H1 (cell line): ENCODE measurements around the gene CCNB1. TPM values are rescaled to one million over a fixed set of nuclear protein-coding genes. Genes with fewer than 3 reads are reported as not detected.

Experiments
- CTCF ChIA-PET: fragments of 300-600 bp; sonication (Branson Sonifier 250); formaldehyde crosslinking; loops from one replicate; lab custom pipeline; 2021; ENCODE audit not compliant: partially characterized antibody; lab: Charles Lee
- POLR2A ChIA-PET: fragments of 300-600 bp; sonication (Branson Sonifier 250); formaldehyde crosslinking; loops from one replicate; lab custom pipeline; 2021; ENCODE audit warnings: inconsistent platforms; ENCODE audit not compliant: partially characterized antibody; lab: Charles Lee
- DNase-seq, 2 experiments: peaks; one replicate each; pipeline versions ENCODE4 v3.0.0 to v3.0.0-alpha.2; 2010 to 2022; ENCODE audit warnings: low spot score in 2 of 2, low read depth in 1 of 2, mixed read lengths in 1 of 2
- FAIRE-seq: peaks from 2 replicates; lab custom pipeline; 2011; peaks lifted over from hg19 to GRCh38; lab: Jason Lieb, UNC
- H2AFZ ChIP-seq: 2 replicates; pipeline ENCODE4 v1.8.1; 2012; ENCODE audit warnings: low read length, inconsistent platforms
- H2AK5ac ChIP-seq: 2 replicates; pipeline ENCODE4 v1.6.1; 2013; ENCODE audit warnings: low read depth, low read length
- H2BK120ac ChIP-seq: replicated peaks from 2 replicates; pipeline ENCODE3; 2013; ENCODE audit warnings: low read depth, low read length, inconsistent platforms
- H2BK12ac ChIP-seq: 2 replicates; pipeline ENCODE4 v1.6.1; 2013; ENCODE audit warnings: low read depth, low read length
- H2BK15ac ChIP-seq: 2 replicates; pipeline ENCODE4 v1.6.1; 2013; ENCODE audit warnings: low read length
- H2BK20ac ChIP-seq: 2 replicates; pipeline ENCODE4 v1.6.1; 2013; ENCODE audit warnings: low read length
- H2BK5ac ChIP-seq: 2 replicates; pipeline ENCODE4 v1.6.1; 2013; ENCODE audit warnings: low read depth, low read length
- H3K14ac ChIP-seq: 2 replicates; pipeline ENCODE4 v1.6.1; 2013; ENCODE audit warnings: inconsistent platforms; ENCODE audit not compliant: insufficient read length
- H3K18ac ChIP-seq: 2 replicates; pipeline ENCODE4 v1.6.1; 2013; ENCODE audit warnings: low read length; ENCODE audit errors: extremely low read depth
- H3K23ac ChIP-seq: 2 replicates; pipeline ENCODE4 v1.6.1; 2013; ENCODE audit warnings: inconsistent platforms; ENCODE audit not compliant: insufficient read length
- H3K23me2 ChIP-seq: 2 replicates; pipeline ENCODE4 v1.6.1; 2013; ENCODE audit warnings: low read depth, low read length
- H3K27ac ChIP-seq: 2 replicates; pipeline ENCODE4 v1.6.1; 2011; ENCODE audit warnings: low read depth, low read length, inconsistent platforms
- H3K27me3 ChIP-seq, 4 experiments: replicated peaks in 1 of 4; 1 replicate in 1 of 4; 2 replicates in 3 of 4; pipeline versions ENCODE4 v1.6.1 to v1.8.1; 2011 to 2013; ENCODE audit warnings: low read length in 3 of 4, mild to moderate bottlenecking in 3 of 4, inconsistent platforms in 2 of 4, mixed read lengths in 2 of 4, moderate library complexity in 1 of 4; ENCODE audit not compliant: control insufficient read depth in 3 of 4, insufficient read depth in 3 of 4; ENCODE audit errors: extremely low read depth in 1 of 4
- H3K36me3 ChIP-seq, 4 experiments: 2 replicates each; pipeline versions ENCODE4 v1.6.1 to v1.8.1; 2011 to 2013; ENCODE audit warnings: mild to moderate bottlenecking in 4 of 4, low read length in 3 of 4, moderate library complexity in 2 of 4, control low read depth in 1 of 4, inconsistent platforms in 1 of 4; ENCODE audit not compliant: insufficient read depth in 4 of 4, control insufficient read depth in 2 of 4
- H3K4ac ChIP-seq: replicated peaks from 2 replicates; pipeline ENCODE3; 2013; ENCODE audit warnings: low read length, low read depth, mixed read lengths, inconsistent platforms; ENCODE audit not compliant: insufficient read length
- H3K4me1 ChIP-seq, 4 experiments: replicated peaks in 1 of 4; 1 replicate in 1 of 4; 2 replicates in 3 of 4; pipeline versions ENCODE4 v1.6.1 to v1.8.1; 2011 to 2013; ENCODE audit warnings: low read length in 3 of 4, inconsistent platforms in 2 of 4, mixed read lengths in 1 of 4; ENCODE audit not compliant: insufficient read depth in 4 of 4, control insufficient read depth in 3 of 4
- H3K4me2 ChIP-seq, 2 experiments: 2 replicates each; pipeline versions ENCODE4 v1.6.1 to v1.8.1; 2011 to 2013; ENCODE audit warnings: low read depth in 2 of 2, low read length in 2 of 2, control low read depth in 1 of 2, inconsistent platforms in 1 of 2, mild to moderate bottlenecking in 1 of 2; ENCODE audit not compliant: insufficient read depth in 1 of 2
- H3K4me3 ChIP-seq, 4 experiments: fragments of 200-600, 300-600 bp in 1 of 4; sonication (generic), shearing (Covaris generic), sonication (Bioruptor Twin) in 1 of 4; 2 replicates each; pipeline versions ENCODE4 v1.5.1 to v1.8.1; 2011 to 2016; ENCODE audit warnings: low read length in 4 of 4, low read depth in 3 of 4, control low read depth in 2 of 4, inconsistent platforms in 2 of 4, mild to moderate bottlenecking in 2 of 4, mixed read lengths in 1 of 4, moderate library complexity in 1 of 4; ENCODE audit not compliant: insufficient read depth in 2 of 4; ENCODE audit errors: extremely low read depth in 1 of 4
- H3K56ac ChIP-seq: replicated peaks from 2 replicates; pipeline ENCODE3; 2013; ENCODE audit warnings: low read depth, mild to moderate bottlenecking, mixed read lengths, low read length, inconsistent platforms; ENCODE audit not compliant: insufficient read length
- H3K79me1 ChIP-seq: 2 replicates; pipeline ENCODE4 v1.6.1; 2013; ENCODE audit warnings: low read depth, low read length, control low read depth
- H3K79me2 ChIP-seq, 2 experiments: 2 replicates each; pipeline versions ENCODE4 v1.6.1 to v1.8.1; 2012 to 2013; ENCODE audit warnings: low read length in 2 of 2, mild to moderate bottlenecking in 2 of 2, inconsistent platforms in 1 of 2; ENCODE audit not compliant: insufficient read depth in 2 of 2, control insufficient read depth in 1 of 2
- H3K9ac ChIP-seq, 4 experiments: replicated peaks in 1 of 4; 1 replicate in 1 of 4; 2 replicates in 3 of 4; pipeline versions ENCODE4 v1.6.1 to v1.8.1; 2011 to 2013; ENCODE audit warnings: low read depth in 3 of 4, low read length in 3 of 4, control low read depth in 2 of 4, mild to moderate bottlenecking in 2 of 4, moderate library complexity in 2 of 4, inconsistent platforms in 1 of 4; ENCODE audit errors: extremely low read depth in 1 of 4
- H3K9me3 ChIP-seq, 2 experiments: 2 replicates each; pipeline versions ENCODE4 v1.6.1 to v1.8.1; 2012 to 2013; ENCODE audit warnings: mild to moderate bottlenecking in 2 of 2, moderate library complexity in 2 of 2, control low read depth in 1 of 2, inconsistent platforms in 1 of 2, low read depth in 1 of 2, low read length in 1 of 2, mixed read lengths in 1 of 2; ENCODE audit not compliant: insufficient read depth in 2 of 2
- H4K20me1 ChIP-seq, 2 experiments: replicated peaks in 1 of 2; 2 replicates each; pipeline versions ENCODE3 to v1.8.1; 2011 to 2013; ENCODE audit warnings: inconsistent platforms in 2 of 2, low read length in 2 of 2, mild to moderate bottlenecking in 1 of 2; ENCODE audit not compliant: insufficient read depth in 2 of 2, control insufficient read depth in 1 of 2
- H4K5ac ChIP-seq: 2 replicates; pipeline ENCODE4 v1.6.1; 2013; ENCODE audit warnings: low read length, low read depth, mixed read lengths, inconsistent platforms; ENCODE audit not compliant: insufficient read length
- H4K8ac ChIP-seq: 2 replicates; pipeline ENCODE4 v1.8.0; 2013; ENCODE audit warnings: mild to moderate bottlenecking, moderate library complexity, low read length, inconsistent platforms; ENCODE audit not compliant: insufficient read depth; ENCODE audit errors: extremely low read depth
- H4K91ac ChIP-seq: replicated peaks from 2 replicates; pipeline ENCODE3; 2013; ENCODE audit warnings: low read length, mixed read lengths, inconsistent platforms; ENCODE audit not compliant: insufficient read length
- EP300 ChIP-seq, 2 experiments: IDR thresholded peaks; 1 replicate in 1 of 2; 2 replicates in 1 of 2; pipeline ENCODE4 v1.6.1; 2011 to 2012; ENCODE audit warnings: low read depth in 2 of 2, low read length in 2 of 2, mild to moderate bottlenecking in 2 of 2, borderline replicate concordance in 1 of 2, inconsistent platforms in 1 of 2, moderate library complexity in 1 of 2
- HDAC2 ChIP-seq, 2 experiments: fragments of 300-600 bp in 1 of 2; sonication (generic) in 1 of 2; IDR thresholded peaks; 2 replicates each; pipeline ENCODE4 v1.6.1; 2011 to 2012; ENCODE audit warnings: low read depth in 2 of 2, low read length in 2 of 2, mild to moderate bottlenecking in 2 of 2, moderate library complexity in 2 of 2, borderline replicate concordance in 1 of 2, inconsistent platforms in 1 of 2
- HDAC6 ChIP-seq: IDR thresholded peaks from one replicate; pipeline ENCODE4 v1.7.1; 2012; ENCODE audit warnings: low read depth, mild to moderate bottlenecking, inconsistent platforms, low read length, moderate library complexity
- JUND ChIP-seq: IDR thresholded peaks from 2 replicates; pipeline ENCODE4 v1.6.1; 2011; ENCODE audit warnings: mild to moderate bottlenecking, improper control_type of control experiment, low read length
- KDM5A ChIP-seq: fragments of 200-600 bp; IDR thresholded peaks from 2 replicates; pipeline ENCODE4 v1.7.1; 2012; ENCODE audit warnings: mild to moderate bottlenecking, low read length, inconsistent platforms, mixed read lengths
- MAFK ChIP-seq: IDR thresholded peaks from 2 replicates; pipeline ENCODE4 v1.6.1; 2012; ENCODE audit warnings: low read depth, mild to moderate bottlenecking, improper control_type of control experiment, low read length
- NANOG ChIP-seq: IDR thresholded peaks from 2 replicates; pipeline ENCODE4 v1.6.1; 2011; ENCODE audit warnings: low read length, low read depth, mild to moderate bottlenecking, inconsistent platforms; ENCODE audit not compliant: insufficient read depth, poor library complexity, severe bottlenecking
- RBBP5 ChIP-seq: IDR thresholded peaks from 2 replicates; pipeline ENCODE4 v1.7.1; 2012; ENCODE audit warnings: low read depth, mild to moderate bottlenecking, inconsistent platforms, low read length, moderate library complexity, borderline replicate concordance
- RFX5 ChIP-seq: IDR thresholded peaks from 2 replicates; pipeline ENCODE4 v1.6.1; 2011; ENCODE audit warnings: low read depth, low read length, improper control_type of control experiment, borderline replicate concordance
- SAP30 ChIP-seq: fragments of 300-600 bp; sonication (generic); IDR thresholded peaks from 2 replicates; pipeline ENCODE4 v1.7.1; 2012; ENCODE audit warnings: low read length, moderate library complexity, mild to moderate bottlenecking, inconsistent platforms; ENCODE audit not compliant: insufficient read depth, insufficient replicate concordance
- SIX5 ChIP-seq: IDR thresholded peaks from 2 replicates; pipeline ENCODE4 v1.6.1; 2011; ENCODE audit warnings: mild to moderate bottlenecking, low read depth, low read length
- SP2 ChIP-seq: IDR thresholded peaks from 2 replicates; pipeline ENCODE4 v1.6.1; 2012; ENCODE audit warnings: mild to moderate bottlenecking, low read length, inconsistent platforms
- TEAD4 ChIP-seq: IDR thresholded peaks from 2 replicates; pipeline ENCODE4 v1.6.1; 2012; ENCODE audit warnings: low read depth, low read length, inconsistent platforms, mixed read lengths
- USF2 ChIP-seq: IDR thresholded peaks from 2 replicates; pipeline ENCODE4 v1.6.1; 2011; ENCODE audit warnings: low read length, improper control_type of control experiment
- polyA plus RNA-seq, 7 experiments: library from polyadenylated mRNA; depleted of rRNA in 3 of 7; stranded (reverse) in 5 of 7; unstranded in 2 of 7; fragments of >200 nt in 5 of 7; fragments of 200-250 nt in 2 of 7; gene quantifications; 1 replicate in 5 of 7; 2 replicates in 1 of 7; 4 replicates in 1 of 7; pipeline versions ENCODE4 v1.2.1 to v1.2.3, GENCODE V29; 2011 to 2013; ENCODE audit warnings: missing spikeins in 2 of 7, mixed read lengths in 2 of 7
- total RNA-seq: library from RNA; stranded (reverse); fragmentation: NEBNext Ultra II Directional; extraction: Animal tissue kit (Norgen Biotek cat#: 25700); gene quantifications from 2 replicates; pipeline ENCODE4 v1.2.1, GENCODE V29; 2021

Gene CCNB1
- total and polyA plus RNA-seq, 2 of the 8 experiments (the other 6 are each of a cell fraction or from before 2014, with no cell fraction given): 122 to 338 TPM

GRCh38 chr5:69129413-69129812, 37.5 kb upstream of the CCNB1 start:
- Histone ChIP-seq H3K4me1 (no peaks in the 10 kb centered on the region), H3K18ac (no peak overlapping the region), H3K56ac (no peak overlapping the region), H3K9ac (no peak overlapping the region), H3K23ac (no peak overlapping the region), H3K79me2 (no peaks in the 10 kb centered on the region), H4K20me1 (peaks cover 0 to 2% of the 10 kb centered on the region in 2 experiments), H4K5ac (no peak overlapping the region), H3K4me2 (no peak overlapping the region), H2BK5ac (no peak overlapping the region), H3K9me3 (no peaks in the 10 kb centered on the region), H2BK120ac (no peak overlapping the region), H2AFZ (no peak overlapping the region), H3K4ac (no peak overlapping the region), H2AK5ac (no peak overlapping the region), H3K4me3 (no peak overlapping the region), H2BK20ac (no peak overlapping the region), H3K14ac (no peak overlapping the region), H2BK12ac (no peak overlapping the region), H3K27ac (no peak overlapping the region), H3K79me1 (no peaks in the 10 kb centered on the region), H2BK15ac (no peak overlapping the region), H3K23me2 (no peaks in the 10 kb centered on the region), H4K8ac (no peak overlapping the region), H3K27me3 (no peaks in the 10 kb centered on the region), H3K36me3 (peaks cover 0 to 19% (median 3%) of the 10 kb centered on the region in 4 experiments; a peak in 4 of 8 replicates), H4K91ac (no peak overlapping the region)
- ChIA-PET CTCF (no interaction called here), POLR2A (no interaction called here)
- FAIRE-seq: no peak
- DNase-seq: no peak
- TF ChIP-seq RBBP5 (no peak), NANOG (no peak), SIX5 (no peak), TEAD4 (no peak), SP2 (no peak), EP300 (IDR thresholded peaks at IDR 0.05; ENCODE audit: borderline replicate concordance in 1 of 2, low read depth in 2 of 2, low read length in 2 of 2) (no peak), HDAC6 (no peak), MAFK (no peak), RFX5 (no peak), SAP30 (no peak), USF2 (no peak), KDM5A (no peak), HDAC2 (IDR thresholded peaks at IDR 0.05; ENCODE audit: borderline replicate concordance in 1 of 2, low read depth in 2 of 2, low read length in 2 of 2) (no peak), JUND (no peak)
